Measurements from ENCODE around the gene ARID3A. TPM values are rescaled to one million over a fixed set of nuclear protein-coding genes. Genes with fewer than 3 reads are reported as not detected.
"Not testable (repeated sequence)": the region's sequence is repeated elsewhere in the genome, so short reads cannot be mapped to it uniquely, and the experiment has no call there.

The ARID3A gene
- total and polyA plus RNA-seq, 2 of the 8 experiments (the other 6 are each of a cell fraction or from before 2014, with no cell fraction given) = 40.5 to 77.4 TPM

DNA sequence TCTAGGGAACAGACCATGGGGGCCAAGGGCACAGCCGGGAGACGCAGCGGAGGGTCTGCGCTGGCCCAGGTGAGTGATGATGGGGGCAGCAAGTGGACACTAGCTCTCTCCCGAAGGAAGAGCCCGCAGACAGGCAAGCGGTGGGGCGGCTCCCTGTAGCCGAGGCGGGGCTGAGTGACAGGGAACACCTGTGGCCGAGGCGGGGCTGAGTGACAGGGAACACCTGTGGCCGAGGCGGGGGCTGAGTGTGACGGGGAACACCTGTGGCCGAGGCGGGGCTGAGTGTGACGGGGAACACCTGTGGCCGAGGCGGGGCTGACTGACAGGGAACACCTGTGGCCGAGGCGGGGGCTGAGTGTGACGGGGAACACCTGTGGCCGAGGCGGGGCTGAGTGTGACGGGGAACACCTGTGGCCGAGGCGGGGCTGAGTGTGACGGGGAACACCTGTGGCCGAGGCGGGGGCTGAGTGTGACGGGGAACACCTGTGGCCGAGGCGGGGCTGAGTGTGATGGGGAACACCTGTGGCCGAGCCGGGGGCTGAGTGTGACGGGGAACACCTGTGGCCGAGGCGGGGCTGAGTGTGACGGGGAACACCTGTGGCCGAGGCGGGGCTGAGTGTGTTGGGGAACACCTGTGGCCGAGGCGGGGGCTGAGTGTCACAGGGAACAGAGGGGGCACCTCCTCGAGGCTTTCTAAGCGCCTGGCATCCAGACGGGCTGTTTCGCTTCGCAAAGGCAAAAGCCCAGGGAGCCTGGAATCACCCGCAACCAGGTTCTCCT, 34.2 kb upstream of the ARID3A start:
- not testable (repeated sequence) for H3K4me1 ChIP-seq (replicated peaks in 1 of 4; ENCODE audit: control insufficient read depth in 3 of 4, insufficient read depth in 4 of 4, low read length in 3 of 4); H3K23ac ChIP-seq (ENCODE audit: insufficient read length); DNase-seq (ENCODE audit: low read depth in 1 of 2, low spot score in 2 of 2); H2BK120ac ChIP-seq (replicated peaks; ENCODE audit: low read depth, low read length); H4K91ac ChIP-seq (replicated peaks; ENCODE audit: insufficient read length, low read length); H2BK12ac ChIP-seq (ENCODE audit: low read depth, low read length); H3K9me3 ChIP-seq (ENCODE audit: insufficient read depth in 2 of 2, low read depth in 1 of 2, low read length in 1 of 2); H3K27ac ChIP-seq (ENCODE audit: low read depth, low read length); H3K18ac ChIP-seq (ENCODE audit: extremely low read depth, low read length); H3K56ac ChIP-seq (replicated peaks; ENCODE audit: insufficient read length, low read depth, low read length); H2BK5ac ChIP-seq (ENCODE audit: low read depth, low read length); H2AFZ ChIP-seq (ENCODE audit: low read length); H2BK15ac ChIP-seq (ENCODE audit: low read length); H4K8ac ChIP-seq (ENCODE audit: extremely low read depth, insufficient read depth, low read length); H3K79me1 ChIP-seq (ENCODE audit: low read depth, low read length); H3K27me3 ChIP-seq (replicated peaks in 1 of 4; ENCODE audit: control insufficient read depth in 3 of 4, extremely low read depth in 1 of 4, insufficient read depth in 3 of 4, low read length in 3 of 4); H3K14ac ChIP-seq (ENCODE audit: insufficient read length); H4K5ac ChIP-seq (ENCODE audit: insufficient read length, low read depth, low read length); H3K23me2 ChIP-seq (ENCODE audit: low read depth, low read length); H3K9ac ChIP-seq (replicated peaks in 1 of 4; ENCODE audit: extremely low read depth in 1 of 4, low read depth in 3 of 4, low read length in 3 of 4); H3K79me2 ChIP-seq (ENCODE audit: control insufficient read depth in 1 of 2, insufficient read depth in 2 of 2, low read length in 2 of 2); H2AK5ac ChIP-seq (ENCODE audit: low read depth, low read length); H2BK20ac ChIP-seq (ENCODE audit: low read length); FAIRE-seq; H3K4ac ChIP-seq (replicated peaks; ENCODE audit: insufficient read length, low read depth, low read length)
- H4K20me1 ChIP-seq (replicated peaks in 1 of 2; ENCODE audit: control insufficient read depth in 1 of 2, insufficient read depth in 2 of 2, low read length in 2 of 2) = peaks cover 0 to 13% of the 10 kb centered on the region in 2 experiments
- POLR2A ChIA-PET (ENCODE audit: partially characterized antibody) = interaction anchor here (0.5 to 8.8 kb wide), 4 partner anchors 14 to 28 kb away, joined by 3 to 82 read pairs (median 12); no protein-coding TSS in a partner anchor
- CTCF ChIA-PET (ENCODE audit: partially characterized antibody) = interaction anchor here (0.6 kb wide), 1 partner anchor 688 kb away, joined by 3 read pairs; no protein-coding TSS in a partner anchor
- peak overlapping the region; percentile 66 to 70 for H3K4me2 ChIP-seq (ENCODE audit: insufficient read depth in 1 of 2, low read depth in 2 of 2, low read length in 2 of 2)
- peak overlapping the region; percentile 48 to 91 (median 66); a peak in 7 of 8 replicates for H3K4me3 ChIP-seq (ENCODE audit: extremely low read depth in 1 of 4, insufficient read depth in 2 of 4, low read depth in 3 of 4, low read length in 4 of 4)
- 92% methylated on average over 26 of the region's 50 CpGs; no CpG with 5 or more reads in 1 of the 2 experiments for WGBS, 2 experiments (ENCODE audit: extremely low coverage in 1 of 2, insufficient coverage in 1 of 2, insufficient read length in 1 of 2, insufficient replicate concordance in 2 of 2, low coverage in 1 of 2, low lambda C conversion rate in 2 of 2, missing lambda C conversion rate in 1 of 2)
- H3K36me3 ChIP-seq (ENCODE audit: control insufficient read depth in 2 of 4, insufficient read depth in 4 of 4, low read length in 3 of 4) = peaks cover 0 to 13% (median 4%) of the 10 kb centered on the region in 4 experiments; a peak in 2 of 8 replicates
